GM21447 (cell line): Measurements from ENCODE around the gene CIB4.

ENCODE experiments used
- ATAC-seq: cut with Tn5 transposase; IDR thresholded peaks from one replicate; pipeline ENCODE4 v1.9.1; 2021; ENCODE audit not compliant: unreplicated experiment

The CIB4 gene

DNA sequence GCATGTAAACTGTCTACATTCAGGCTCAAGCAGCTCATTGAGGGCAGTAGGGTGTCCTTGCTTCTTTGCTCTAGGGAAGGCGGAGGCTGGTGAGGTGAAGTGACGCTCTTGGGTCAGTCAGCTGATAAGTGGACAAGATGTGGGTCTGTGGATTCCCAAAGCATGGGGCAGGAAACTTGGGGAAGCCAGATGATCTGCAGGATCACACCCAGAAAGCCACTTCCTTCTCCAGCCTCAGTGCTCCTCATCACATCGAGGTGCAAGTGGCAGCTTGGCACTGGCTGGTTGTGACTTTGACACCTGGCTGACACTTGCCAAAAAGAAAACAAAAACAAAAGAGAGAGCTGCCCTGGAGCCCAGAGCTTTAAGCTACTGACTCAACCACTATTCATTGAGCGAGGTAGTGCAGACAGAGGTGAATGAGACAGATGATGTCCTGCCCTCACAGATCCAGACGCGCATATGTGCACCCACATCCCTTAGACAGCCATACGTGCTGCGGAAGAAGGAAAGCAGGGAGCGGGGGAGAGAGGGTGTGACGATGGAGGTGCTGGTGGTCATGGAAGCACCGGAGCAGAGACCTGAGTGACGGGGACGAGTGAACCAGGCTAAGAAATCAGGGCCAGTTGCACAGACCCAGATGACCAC, 3.1 kb upstream of the CIB4 start:
- no peak for ATAC-seq

DNA sequence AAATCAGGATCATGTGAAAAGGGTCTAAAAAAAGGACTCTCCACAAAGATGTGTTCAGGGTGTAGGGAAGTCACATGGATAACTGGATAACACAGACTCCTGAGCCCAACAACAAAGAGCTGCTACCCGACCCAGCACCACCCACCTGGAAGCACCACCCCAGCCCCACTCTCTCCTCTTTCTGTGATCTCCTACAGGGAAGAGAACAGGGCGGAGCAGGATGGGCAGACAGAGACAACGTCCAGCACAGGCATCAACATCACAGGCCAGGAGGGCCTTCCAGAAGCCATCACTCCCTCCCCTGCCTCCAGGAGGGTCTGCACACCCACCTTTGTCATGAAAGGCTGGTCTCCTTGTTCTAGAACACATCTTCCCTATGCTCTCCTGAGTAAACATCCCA, 1.3 kb upstream of the CIB4 start:
- ATAC-seq = no peak

DNA sequence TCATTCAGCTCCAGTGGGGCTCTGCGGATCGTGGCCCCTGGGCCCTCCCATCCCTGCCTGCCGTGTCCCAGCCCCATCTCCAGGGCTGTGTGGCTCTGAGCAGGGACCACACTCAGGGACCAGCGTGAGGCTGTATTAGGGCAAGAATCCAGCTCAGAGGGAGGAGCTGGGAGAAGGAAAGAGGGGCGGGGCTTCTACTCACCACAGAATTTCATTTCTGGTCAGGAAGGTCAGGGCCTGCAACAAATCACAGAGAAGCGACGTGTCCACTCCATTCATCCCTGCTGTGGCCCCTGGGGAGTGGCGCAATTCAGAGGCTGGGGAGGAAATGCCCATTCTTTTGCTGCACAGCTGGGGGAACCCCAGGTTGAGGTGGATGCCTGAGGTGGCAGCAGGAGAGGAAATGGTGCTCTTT, 828 bp downstream of the CIB4 start:
- ATAC-seq = no peak

DNA sequence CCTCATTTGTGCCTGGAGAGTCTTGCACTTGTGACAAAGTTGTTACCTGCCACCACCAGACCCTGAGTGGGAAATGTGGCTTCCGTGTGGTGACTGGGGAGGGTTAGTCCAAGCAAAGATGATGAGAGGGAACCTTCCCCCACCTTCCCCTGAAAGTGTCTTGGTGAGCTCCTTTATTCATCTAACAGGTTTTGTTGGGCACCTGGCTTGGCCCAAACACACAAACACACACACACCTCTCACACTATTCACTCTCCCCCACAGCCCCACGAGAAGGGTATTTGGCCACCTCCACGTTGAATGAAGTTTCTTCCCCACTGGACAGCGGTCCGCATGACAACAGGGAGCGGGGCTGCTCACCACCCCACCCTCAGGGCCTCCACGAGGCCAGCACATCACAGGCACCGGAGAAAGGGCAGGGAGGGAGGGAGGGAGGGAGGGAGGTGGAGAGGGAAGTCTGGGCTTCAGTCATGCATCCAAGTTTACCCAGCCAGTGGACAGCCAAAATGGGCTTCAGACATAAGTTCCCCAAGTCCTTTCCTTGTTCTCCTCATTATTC, 1.4 kb downstream of the CIB4 start:
- no peak for ATAC-seq

DNA sequence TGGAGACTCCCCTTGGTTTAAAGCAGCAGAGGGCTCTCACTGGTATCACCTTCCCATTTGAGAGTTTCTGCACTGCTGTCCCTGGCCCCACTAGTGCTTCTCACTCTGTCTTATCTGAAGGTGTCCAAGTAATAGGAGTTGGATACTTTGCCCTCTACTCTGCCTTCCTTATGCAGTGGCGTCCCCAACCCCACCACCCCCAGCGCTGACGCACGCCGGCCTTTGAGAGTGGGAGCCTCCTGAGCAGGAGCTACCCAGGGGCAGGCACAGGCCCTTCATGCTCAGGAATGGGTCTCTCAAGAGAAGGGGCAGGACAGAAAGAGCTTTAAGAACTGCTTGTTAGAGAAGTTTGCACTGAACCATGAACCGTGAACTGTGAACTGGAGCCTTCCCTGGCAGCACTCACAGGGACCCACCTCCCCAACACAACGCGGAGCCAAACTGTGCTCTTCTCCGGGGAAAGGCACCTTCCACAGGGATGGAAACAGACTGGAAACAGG, 3.3 kb downstream of the CIB4 start:
- no peak for ATAC-seq

- no peak for ATAC-seq
Observed at GRCh38 chr2:26636935-26637334, 4.2 kb downstream of the CIB4 start.

DNA sequence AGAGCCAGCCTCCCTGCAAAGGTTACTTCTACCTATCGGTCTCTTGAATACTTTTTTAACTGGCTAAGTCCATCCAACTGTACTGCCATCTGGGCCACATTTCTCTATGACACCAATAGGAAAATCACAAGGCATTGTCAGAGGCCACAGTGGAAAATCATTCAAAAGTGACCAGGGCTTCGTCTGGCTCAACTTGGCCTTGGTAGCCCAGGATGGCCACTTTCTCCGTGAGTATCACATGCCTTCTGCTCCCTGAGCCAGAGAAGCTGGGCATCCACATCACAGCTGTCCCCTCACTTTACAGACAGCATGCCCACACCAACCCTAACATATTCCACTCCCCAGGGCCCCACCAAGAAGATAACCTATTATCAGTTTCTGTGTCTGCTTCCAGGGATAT, 5.8 kb downstream of the CIB4 start:
- no peak for ATAC-seq

GRCh38 chr2:26634636-26635230, 6.4 kb downstream of the CIB4 start:
- no peak for ATAC-seq

DNA sequence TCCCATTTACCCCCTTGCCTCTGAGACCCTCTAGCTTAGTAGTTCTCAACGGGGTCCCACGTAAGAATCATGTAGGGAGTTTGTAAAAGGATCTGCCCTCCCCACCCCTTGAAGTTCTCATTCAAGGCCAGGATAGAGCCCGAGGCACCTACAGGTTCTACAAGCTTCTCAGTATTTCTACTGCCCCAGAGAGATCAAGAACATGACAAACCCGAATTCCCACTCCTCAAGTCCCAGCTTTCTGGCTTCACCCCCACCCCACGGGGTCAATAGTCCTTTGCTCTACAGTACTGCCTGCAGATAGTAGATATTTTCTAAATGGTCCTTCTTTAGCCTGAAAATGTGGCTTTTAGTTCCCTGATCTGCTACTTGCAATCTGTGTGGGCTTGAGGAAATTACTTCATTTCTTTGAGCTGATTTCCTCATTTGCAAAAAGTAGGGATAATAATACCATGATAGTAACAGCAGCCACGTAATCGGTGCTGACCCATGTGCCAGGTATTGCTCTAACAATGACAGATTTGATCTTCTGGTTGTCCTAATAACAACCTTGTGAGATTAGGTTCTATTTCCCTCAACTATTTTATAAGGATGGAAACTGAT, 7.1 kb downstream of the CIB4 start:
- no peak for ATAC-seq

- ATAC-seq = no peak
Observed at GRCh38 chr2:26633351-26633945, 7.7 kb downstream of the CIB4 start.

DNA sequence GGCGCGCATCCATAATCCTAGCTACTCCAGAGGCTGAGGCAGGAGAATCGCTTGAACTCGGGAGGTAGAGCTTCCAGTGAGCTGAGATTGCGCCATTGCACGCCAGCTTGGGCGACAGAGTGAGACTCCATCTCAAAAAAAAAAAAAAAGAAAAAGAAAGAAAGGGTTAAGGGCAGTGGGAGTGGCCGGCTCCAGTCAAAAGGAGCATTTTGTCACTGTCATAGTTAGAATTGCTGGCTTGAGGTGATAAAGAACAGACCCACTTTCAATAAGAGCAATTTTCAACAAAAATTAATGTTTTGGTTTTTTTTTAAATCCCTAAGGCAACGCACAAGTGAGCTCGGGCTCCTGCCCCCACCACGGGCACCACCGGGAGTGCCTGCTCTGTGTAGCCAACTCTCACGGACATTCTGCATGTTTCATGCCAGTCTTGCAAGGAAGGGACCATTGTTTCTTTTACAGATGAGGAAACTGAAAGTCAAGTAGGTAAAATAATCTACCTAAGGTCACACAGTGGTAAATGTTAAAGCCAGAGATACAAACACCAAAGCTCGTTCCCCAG, 8.5 kb downstream of the CIB4 start:
- ATAC-seq = no peak

DNA sequence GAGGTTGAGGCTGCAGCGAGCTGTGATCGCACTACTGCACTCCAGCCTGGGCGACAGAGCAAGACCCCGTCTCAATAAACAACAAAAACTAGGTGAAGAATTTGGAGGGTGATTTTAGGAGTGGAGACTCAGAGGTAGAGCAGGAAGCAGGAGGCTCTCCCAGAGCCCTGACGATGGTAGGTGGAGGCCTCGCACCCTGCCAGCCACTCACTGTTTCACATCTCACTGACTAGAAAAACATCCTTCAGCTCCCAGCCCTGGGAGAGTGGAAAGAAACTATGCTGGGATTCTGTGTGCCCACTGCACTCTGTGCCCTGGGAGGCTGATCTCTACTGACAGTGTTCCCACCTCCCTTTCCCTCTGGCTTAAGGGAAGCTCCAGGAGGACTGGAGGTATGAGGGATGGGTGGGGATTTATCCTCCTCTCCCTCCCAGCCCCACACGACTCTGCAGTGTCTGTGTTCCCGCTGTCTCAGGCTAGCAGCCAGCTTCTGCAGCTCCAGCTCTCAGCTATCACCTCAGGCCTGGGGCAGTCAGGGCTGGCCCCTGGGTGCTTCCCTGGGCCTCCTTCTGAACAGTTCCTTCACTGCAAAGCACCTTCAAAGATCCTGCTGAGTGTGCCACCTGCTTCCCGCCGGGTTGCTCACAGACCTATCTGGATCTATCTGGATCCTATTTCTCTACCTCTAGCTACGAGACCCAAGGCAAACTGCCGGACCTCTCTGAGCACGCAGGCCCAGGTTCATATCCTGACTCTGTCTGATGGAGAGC, 9.6 kb downstream of the CIB4 start:
- ATAC-seq = no peak

DNA sequence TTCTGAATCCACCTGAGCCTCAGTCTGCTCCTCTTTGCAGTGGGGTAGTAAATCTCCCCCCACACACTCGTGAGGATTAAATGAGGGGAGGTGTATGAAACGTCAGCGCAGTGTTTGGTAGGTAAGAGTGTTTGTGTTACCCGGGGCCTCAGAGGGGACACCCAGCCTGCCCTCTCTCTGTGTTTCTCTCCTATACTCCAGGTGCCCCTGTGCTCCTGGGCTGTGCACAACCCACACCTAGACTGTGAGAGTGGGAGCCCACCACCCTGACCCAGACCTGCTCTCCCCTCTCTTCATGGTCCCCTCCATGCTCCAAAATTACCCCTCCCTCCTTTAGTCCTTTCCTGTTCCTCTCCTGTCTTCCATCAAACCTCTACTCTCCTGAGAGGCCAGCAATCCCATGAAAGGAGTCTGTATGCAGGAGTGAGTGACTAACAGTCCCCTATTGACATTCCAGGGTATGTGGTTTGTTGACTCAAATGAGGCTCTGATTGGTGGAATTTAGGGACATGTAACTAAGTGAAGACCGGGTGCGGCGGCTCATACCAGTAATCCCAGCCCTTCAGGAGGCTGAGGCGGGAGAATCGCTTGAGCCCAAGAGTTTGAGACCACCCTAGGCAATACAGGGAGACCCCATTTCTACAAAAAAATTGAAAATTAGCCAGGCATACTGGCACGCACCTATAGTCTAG, 10.4 kb downstream of the CIB4 start:
- no peak for ATAC-seq

DNA sequence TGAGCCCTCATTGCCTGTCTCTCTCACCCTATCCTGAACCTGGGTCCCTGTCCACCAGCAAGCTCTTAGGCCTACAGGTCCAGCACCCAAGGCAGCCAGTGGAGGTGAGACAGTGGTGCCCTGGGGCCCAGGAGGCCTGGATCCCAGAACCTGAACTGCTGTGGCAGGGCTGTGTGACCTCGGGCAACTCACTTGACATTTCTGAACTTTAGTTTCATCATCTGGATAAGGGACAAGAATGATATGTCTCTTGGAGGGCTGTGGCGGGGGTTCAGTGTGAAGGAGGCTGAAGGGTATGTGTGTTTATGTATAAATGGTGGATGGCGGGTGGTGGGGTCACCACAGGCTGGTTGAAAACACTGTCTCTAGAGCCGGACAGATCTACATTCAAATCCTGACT, 10.9 kb downstream of the CIB4 start:
- ATAC-seq = no peak

DNA sequence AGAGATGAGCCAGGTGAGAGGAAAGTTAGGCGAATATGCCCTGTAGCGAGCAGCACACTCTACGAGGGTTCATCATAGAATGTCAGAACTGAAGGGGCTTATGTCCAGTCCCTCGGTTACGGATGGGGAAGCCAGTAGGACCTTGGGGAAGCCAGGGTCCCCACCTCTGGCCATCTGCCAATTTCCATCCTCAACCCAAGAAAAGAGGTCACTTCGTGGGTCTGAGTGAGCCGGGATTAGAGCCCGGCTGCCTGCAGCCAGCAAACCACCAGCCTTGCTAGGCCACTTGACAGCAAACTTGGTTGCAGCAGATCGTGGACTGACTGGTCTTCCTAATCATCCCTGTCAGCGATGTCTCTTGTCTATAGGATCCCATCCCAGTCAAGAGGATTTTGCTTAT, 11.4 kb downstream of the CIB4 start:
- no peak for ATAC-seq

- no peak for ATAC-seq
Observed at GRCh38 chr2:26629346-26629630, 11.9 kb downstream of the CIB4 start.

DNA sequence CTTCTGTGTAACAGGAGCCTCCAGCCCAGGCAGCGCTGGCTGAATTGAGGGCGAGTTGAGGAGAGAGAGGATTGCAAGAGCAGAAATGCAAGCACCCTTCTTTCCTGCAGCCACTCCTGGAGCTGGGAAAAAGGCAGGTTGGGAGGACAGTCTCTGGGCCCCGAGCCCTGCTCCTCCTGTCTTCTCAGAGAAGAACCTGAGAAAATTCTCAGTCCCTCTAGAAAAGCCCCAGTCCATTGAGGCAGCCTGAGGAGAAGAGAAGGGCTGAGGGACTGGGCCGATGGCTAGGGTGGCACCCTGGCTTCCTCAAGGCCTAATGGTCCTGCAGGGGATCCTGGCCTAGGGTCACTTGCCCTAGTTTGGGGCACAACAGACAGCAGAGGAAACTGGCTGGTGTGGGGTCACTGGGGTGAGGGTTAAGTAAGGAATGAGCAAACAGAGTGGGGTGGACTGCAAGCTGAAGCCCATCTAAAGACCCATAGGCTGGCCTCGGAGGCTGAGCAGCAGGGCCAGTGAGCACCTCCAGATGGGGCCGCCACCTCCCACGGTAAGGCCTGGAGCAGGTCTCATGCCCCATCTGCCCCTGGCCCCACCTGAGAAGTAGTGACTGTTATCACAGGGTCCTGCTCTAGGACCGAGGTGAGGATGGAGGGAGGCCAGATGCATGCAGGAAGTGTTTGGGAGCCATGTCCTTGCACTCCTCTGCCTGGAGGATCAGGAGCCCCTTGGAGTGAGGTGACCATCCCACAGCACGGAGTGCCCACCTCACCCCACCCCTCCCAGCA, 12.4 kb downstream of the CIB4 start:
- no peak for ATAC-seq

GRCh38 chr2:26627350-26628105, 13.6 kb downstream of the CIB4 start:
- ATAC-seq = no peak

DNA sequence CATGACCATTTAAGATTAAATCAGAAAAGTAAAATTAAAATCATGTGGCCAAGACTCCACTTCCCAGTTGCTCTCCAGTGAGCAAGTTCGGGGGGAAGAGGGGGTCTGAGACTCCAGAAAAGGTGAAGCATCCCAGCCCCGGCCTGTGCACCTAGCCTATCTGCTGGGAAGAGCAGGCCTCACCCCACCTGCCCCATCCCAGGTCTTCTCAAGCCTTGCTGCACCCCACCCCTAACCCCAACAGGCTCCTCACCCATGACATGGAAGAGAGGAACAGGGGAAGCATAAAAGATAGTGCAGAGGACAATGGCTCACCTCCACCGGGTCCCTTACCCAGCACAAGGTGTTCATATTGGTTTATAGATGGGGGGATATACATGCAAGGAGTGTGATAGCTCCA, 14.6 kb downstream of the CIB4 start:
- no peak for ATAC-seq
